K562 (cell line): ENCODE measurements around the gene KMT5B. TPM values are rescaled to one million over a fixed set of nuclear protein-coding genes. Genes with fewer than 3 reads are reported as not detected.

Experiments used
- DDX20 ChIP-seq: fragments of 450-650 bp; IDR thresholded peaks from 2 replicates; pipeline ENCODE4 v1.6.1; 2016; ENCODE audit warnings: missing genetic modification characterization, low read depth, mild to moderate bottlenecking, missing compliant biosample characterization, moderate library complexity
- DMBX1 ChIP-seq: fragments of 250-450 bp; sonication (Bioruptor Pico); IDR thresholded peaks from 2 replicates; pipeline ENCODE4 v1.8.0; 2022; ENCODE audit warnings: inconsistent platforms, mild to moderate bottlenecking, moderate library complexity, borderline replicate concordance
- FUS ChIP-seq: fragments of 200-400 bp; formaldehyde crosslinking; optimal IDR thresholded peaks from 2 replicates; pipeline ENCODE3; 2017; ENCODE audit warnings: low read depth, low read length
- MYC ChIP-seq, 2 experiments: fragments of 250-450 bp in 1 of 2; sonication (Bioruptor Pico) in 1 of 2; IDR thresholded peaks; 2 replicates each; pipeline versions ENCODE4 v1.5.1 to v1.6.1; 2012 to 2021; ENCODE audit warnings: low read depth in 2 of 2, borderline replicate concordance in 1 of 2, improper control_type of control experiment in 1 of 2, low read length in 1 of 2, mild to moderate bottlenecking in 1 of 2, moderate library complexity in 1 of 2
- NFE2L1 ChIP-seq: fragments of 450-650 bp; IDR thresholded peaks from 2 replicates; pipeline ENCODE4 v1.6.1; 2016; ENCODE audit warnings: missing genetic modification characterization, low read depth, mild to moderate bottlenecking, missing compliant biosample characterization, moderate library complexity, borderline replicate concordance
- NFYB ChIP-seq: IDR thresholded peaks from 2 replicates; pipeline ENCODE4 v1.6.1; 2011; ENCODE audit warnings: mild to moderate bottlenecking, moderate library complexity; ENCODE audit not compliant: insufficient read length; ENCODE audit errors: extremely low read depth
- PHTF2 ChIP-seq: fragments of 250-450 bp; sonication (Bioruptor Pico); IDR thresholded peaks from 2 replicates; pipeline ENCODE4 v1.5.0; 2021; ENCODE audit warnings: mild to moderate bottlenecking
- PRPF4 ChIP-seq: fragments of 200-400 bp; formaldehyde crosslinking; IDR thresholded peaks from one replicate; pipeline ENCODE4 v1.6.1; 2017; ENCODE audit warnings: low read length, low read depth, mild to moderate bottlenecking; ENCODE audit not compliant: insufficient read depth, poor library complexity, severe bottlenecking
- RBM39 ChIP-seq: fragments of 200-400 bp; formaldehyde crosslinking; optimal IDR thresholded peaks from 2 replicates; pipeline ENCODE3; 2018; ENCODE audit warnings: low read depth, low read length
- TCF3 ChIP-seq: sonication (generic); formaldehyde crosslinking; IDR thresholded peaks from 2 replicates; pipeline ENCODE4 v1.4.0; 2020; ENCODE audit warnings: mild to moderate bottlenecking, missing genetic modification reagents
- THRAP3 ChIP-seq: fragments of 450-650 bp; IDR thresholded peaks from 2 replicates; pipeline ENCODE4 v1.6.1; 2016; ENCODE audit warnings: mild to moderate bottlenecking, inconsistent platforms, borderline replicate concordance
- ZBTB1 ChIP-seq: sonication (generic); formaldehyde crosslinking; IDR thresholded peaks from 2 replicates; pipeline ENCODE4 v1.8.1; 2023; ENCODE audit warnings: missing genetic modification reagents, low read depth, mild to moderate bottlenecking, borderline replicate concordance
- polyA plus RNA-seq, 8 experiments: library from polyadenylated mRNA; depleted of rRNA in 4 of 8; stranded (reverse) in 5 of 8; unstranded in 3 of 8; fragments of >200 nt; fragmentation: Nextera tagmentation in 2 of 8; fragmentation: Illumina TruSeq in 1 of 8; extraction: Ambion mirVana in 2 of 8; extraction: Trizol in 1 of 8; gene quantifications; 2 replicates each; pipeline versions ENCODE4 v1.2.1 to v1.2.3, GENCODE V29; 2011 to 2014; ENCODE audit warnings: inconsistent platforms in 1 of 8, missing spikeins in 1 of 8
- total RNA-seq, 7 experiments: library from RNA; depleted of rRNA in 6 of 7; stranded (reverse); fragments of >200 nt in 6 of 7; fragmentation: Illumina TruSeq in 2 of 7; extraction: Trizol in 2 of 7; gene quantifications; 2 replicates each; pipeline versions ENCODE4 v1.2.1 to v1.2.3, GENCODE V29; 2011 to 2021; ENCODE audit warnings: low replicate concordance in 1 of 7
- TF ChIP-seq, protein P1 (sequence below): fragments of 250-450 bp; sonication (Bioruptor Pico); IDR thresholded peaks from 2 replicates; pipeline ENCODE4 v1.5.0; 2021; ENCODE audit warnings: mild to moderate bottlenecking, moderate library complexity
- TF ChIP-seq, protein P2 (sequence below): fragments of 200-800 bp; sonication (Bioruptor generic); IDR thresholded peaks from 2 replicates; pipeline ENCODE4 v1.6.1; 2017; ENCODE audit warnings: missing genetic modification characterization, missing compliant biosample characterization
- TF ChIP-seq, protein P3 (sequence below): sonication (generic); formaldehyde crosslinking; IDR thresholded peaks from 2 replicates; pipeline ENCODE4 v1.8.0; 2023; ENCODE audit warnings: missing genetic modification reagents, mild to moderate bottlenecking, borderline replicate concordance

KMT5B gene
- total and polyA plus RNA-seq, 9 of the 15 experiments (the other 6 are each of a cell fraction or from before 2014, with no cell fraction given) = 7.3 to 27.3 (median 20.9) TPM

DNA sequence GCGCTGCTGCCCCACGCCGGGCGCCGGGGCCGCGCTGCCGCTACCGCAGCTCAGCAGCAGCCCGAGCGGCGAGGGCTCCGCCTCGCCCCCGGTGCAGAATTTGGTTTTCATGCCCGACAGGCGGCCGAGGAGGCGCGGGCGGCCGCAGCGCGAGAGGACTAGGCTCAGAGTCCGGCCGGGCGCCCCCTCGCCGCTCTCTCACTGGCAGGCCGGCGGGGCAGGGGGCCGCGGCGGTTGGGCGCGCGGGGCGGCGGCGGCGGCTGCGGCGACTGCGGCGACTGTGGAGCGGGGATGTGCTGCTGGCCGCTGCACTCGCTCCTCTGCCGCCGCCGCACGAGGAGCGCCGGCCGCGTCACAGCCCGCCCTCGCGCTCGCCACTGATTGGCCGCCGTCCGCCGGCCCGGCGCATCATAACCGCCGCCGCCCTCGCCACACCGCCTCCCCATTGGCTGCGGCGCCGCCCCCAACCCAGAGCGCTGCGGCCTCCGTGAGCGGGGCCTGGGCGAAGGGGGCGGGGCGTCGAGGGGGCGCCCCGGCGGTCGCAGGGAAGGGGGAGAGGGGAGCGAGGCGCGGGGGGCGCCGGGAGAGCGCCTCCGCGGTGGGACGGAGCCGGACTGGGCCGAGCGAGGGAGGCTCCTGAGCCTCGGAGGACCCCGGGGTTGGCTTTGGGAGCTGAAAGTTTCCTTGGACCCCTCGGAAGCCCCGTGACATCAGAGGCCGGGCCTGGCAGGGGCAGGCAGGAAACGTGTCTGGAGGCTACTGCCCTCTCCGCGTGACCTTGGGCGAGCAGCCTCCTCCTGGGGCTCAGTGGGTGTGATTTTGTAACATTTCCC, 91.8 kb downstream of the KMT5B start, which contains the start of gene CHKA (continued):
- TF ChIP-seq, protein P1, sequence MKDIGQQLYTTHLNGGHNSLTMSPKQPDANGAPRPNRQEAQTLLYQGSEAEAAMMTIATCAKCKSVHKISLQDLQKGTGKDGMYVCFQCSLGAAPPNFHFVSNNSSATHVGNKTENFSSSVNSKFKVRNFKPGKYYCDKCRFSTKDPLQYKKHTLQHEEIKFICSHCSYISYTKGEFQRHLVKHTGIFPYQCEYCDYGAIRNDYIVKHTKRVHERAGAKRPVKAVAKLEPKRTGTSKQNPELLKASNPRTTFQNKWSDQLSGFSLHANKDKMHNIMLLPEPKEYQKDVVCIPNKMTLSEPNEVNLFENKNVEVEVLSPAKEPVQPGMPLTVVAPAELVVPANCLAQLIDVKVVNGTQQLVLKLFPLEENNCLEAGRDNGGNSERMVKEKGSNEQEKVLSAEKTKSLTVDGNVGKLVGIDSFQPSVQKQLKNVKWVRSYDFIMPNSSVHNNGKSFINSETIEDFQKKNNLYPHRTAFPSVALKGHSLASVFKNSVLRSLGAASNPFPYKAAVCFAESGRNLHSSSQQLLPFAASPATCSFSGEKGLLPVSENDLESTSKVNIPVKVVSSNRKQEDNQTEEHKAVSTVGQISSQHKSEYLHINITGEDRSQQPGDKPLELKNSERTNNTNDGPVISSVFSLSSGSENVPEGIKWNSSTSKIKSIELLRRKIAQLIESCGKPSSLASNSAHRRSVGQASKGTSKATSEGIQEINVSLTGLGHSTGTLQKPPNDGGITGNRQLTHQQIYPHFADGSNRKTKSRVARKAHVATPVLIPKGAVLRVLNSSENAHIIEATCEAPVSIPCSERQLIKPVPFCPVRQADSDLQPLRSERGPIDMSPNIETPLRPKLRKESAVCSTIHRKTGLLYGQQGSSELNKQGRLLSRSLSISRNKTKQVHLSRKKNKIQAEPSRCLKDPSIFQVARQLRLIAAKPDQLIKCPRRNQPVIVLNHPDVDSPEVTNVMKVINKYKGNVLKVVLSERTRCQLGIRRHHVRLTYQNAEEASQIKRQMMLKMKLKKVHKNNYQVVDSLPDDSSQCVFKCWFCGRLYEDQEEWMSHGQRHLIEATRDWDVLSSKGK (CRISPR knock-in tag) = no peak
- TF ChIP-seq TCF3 (CRISPR knock-in tag) (no peak), NFYB (peak; percentile 77), PRPF4 (no peak), DDX20 (no peak), FUS (peak; percentile 50), DMBX1 (CRISPR knock-in tag) (0 out of 2 replicates have a peak, but pooled peaks have one; percentile 16), NFE2L1 (tag) (no peak), PHTF2 (no peak), MYC (IDR thresholded peaks at IDR 0.05; ENCODE audit: low read depth, low read length) (peak; percentile 72), MYC (CRISPR knock-in tag; IDR thresholded peaks at IDR 0.05; ENCODE audit: borderline replicate concordance, low read depth) (no peak), THRAP3 (no peak), ZBTB1 (CRISPR knock-in tag) (peak; percentile 98), RBM39 (no peak)
- TF ChIP-seq, protein P2, sequence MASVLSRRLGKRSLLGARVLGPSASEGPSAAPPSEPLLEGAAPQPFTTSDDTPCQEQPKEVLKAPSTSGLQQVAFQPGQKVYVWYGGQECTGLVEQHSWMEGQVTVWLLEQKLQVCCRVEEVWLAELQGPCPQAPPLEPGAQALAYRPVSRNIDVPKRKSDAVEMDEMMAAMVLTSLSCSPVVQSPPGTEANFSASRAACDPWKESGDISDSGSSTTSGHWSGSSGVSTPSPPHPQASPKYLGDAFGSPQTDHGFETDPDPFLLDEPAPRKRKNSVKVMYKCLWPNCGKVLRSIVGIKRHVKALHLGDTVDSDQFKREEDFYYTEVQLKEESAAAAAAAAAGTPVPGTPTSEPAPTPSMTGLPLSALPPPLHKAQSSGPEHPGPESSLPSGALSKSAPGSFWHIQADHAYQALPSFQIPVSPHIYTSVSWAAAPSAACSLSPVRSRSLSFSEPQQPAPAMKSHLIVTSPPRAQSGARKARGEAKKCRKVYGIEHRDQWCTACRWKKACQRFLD (CRISPR knock-in tag) = no peak
- TF ChIP-seq, protein P3, sequence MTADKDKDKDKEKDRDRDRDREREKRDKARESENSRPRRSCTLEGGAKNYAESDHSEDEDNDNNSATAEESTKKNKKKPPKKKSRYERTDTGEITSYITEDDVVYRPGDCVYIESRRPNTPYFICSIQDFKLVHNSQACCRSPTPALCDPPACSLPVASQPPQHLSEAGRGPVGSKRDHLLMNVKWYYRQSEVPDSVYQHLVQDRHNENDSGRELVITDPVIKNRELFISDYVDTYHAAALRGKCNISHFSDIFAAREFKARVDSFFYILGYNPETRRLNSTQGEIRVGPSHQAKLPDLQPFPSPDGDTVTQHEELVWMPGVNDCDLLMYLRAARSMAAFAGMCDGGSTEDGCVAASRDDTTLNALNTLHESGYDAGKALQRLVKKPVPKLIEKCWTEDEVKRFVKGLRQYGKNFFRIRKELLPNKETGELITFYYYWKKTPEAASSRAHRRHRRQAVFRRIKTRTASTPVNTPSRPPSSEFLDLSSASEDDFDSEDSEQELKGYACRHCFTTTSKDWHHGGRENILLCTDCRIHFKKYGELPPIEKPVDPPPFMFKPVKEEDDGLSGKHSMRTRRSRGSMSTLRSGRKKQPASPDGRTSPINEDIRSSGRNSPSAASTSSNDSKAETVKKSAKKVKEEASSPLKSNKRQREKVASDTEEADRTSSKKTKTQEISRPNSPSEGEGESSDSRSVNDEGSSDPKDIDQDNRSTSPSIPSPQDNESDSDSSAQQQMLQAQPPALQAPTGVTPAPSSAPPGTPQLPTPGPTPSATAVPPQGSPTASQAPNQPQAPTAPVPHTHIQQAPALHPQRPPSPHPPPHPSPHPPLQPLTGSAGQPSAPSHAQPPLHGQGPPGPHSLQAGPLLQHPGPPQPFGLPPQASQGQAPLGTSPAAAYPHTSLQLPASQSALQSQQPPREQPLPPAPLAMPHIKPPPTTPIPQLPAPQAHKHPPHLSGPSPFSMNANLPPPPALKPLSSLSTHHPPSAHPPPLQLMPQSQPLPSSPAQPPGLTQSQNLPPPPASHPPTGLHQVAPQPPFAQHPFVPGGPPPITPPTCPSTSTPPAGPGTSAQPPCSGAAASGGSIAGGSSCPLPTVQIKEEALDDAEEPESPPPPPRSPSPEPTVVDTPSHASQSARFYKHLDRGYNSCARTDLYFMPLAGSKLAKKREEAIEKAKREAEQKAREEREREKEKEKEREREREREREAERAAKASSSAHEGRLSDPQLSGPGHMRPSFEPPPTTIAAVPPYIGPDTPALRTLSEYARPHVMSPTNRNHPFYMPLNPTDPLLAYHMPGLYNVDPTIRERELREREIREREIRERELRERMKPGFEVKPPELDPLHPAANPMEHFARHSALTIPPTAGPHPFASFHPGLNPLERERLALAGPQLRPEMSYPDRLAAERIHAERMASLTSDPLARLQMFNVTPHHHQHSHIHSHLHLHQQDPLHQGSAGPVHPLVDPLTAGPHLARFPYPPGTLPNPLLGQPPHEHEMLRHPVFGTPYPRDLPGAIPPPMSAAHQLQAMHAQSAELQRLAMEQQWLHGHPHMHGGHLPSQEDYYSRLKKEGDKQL (CRISPR knock-in tag) = no peak
